Measurements from ENCODE around the gene SREK1. TPM values are rescaled to one million over a fixed set of nuclear protein-coding genes. Genes with fewer than 3 reads are reported as not detected.

The SREK1 gene
- total RNA-seq, 1 donor from 2014 or later: 78.4 TPM

Other genes starting within 250 kb of the SREK1 start
- 67.7 TPM for gene ERBIN, start 217.7 kb upstream of the SREK1 start, total RNA-seq (ENCODE audit: unreplicated experiment)